Amniotic stem cell (primary cell): ENCODE data around the gene USP25.
"Not testable (repeated sequence)": the region's sequence is repeated elsewhere in the genome, so short reads cannot be mapped to it uniquely, and the experiment has no call there.

Experiments used
- DNase-seq: peaks from one replicate; lab custom pipeline; 2025; lab: John Stamatoyannopoulos, UW

Gene USP25

DNA sequence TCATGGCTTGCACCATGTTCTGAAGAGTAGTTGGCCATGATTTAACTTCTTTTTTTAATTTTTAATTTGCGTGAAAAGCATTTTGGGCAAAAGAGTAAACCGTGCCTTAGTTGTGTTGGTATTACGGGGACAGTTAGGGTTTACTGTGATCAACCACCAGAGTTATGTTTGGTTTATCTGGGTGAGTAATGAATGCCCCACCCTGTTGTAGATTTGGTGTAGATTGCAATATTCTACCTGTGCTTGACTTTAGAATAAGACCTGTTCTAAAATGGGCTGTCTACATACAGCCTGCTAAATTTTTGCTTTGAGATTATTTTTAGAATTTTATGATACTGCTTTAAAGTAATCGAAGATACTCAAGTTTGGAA lies 1.4 kb downstream of the USP25 start:
- DNase-seq, result no peak

DNA sequence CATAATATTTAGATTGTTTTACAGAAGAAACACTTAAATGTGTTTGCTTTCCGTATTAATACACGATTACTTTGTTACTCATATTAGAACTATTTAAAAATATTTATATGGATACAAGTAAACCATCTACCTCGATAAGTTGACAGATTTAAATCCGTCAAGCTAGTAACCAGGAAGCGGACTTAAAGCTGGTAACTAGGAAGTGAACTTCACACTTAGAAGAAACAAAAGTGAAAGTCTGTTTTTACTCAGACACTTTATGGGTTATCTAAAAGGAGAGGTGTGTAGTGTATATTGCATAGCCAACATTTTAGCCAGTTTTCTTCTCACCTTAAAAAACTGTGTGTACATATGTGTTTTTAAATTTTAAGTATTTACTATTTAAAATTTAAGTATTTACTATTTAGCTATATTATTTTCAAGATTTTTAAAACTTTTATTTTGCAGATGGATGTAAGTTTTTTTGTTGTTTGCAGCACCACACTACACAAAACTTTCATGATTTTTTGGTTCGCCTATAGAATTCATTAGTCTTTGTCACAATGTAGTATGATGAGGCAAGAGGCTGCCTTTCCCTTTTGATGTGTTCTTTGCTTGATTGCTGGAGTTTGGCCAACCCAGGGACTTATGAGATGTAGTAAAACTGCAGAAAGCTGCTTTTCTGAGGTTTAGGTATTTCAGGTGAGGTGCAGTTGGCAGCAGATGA lies 2.7 kb downstream of the USP25 start:
- no peak for DNase-seq

DNA sequence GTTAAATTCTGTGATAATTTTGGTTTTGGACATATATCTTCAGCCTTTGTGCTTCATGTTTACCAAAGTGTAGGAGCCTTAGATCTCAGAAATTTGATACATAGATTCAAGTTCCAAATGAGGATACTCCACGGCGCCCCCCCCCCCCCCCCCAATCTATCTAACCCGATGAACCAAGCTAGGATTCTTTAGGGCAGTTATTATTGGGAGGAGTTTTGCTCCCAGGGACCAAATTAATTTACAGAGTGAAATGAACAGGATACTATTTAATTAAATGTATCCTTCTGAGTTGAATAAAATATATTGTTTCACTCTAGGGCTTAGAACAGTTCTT lies 3.2 kb downstream of the USP25 start:
- no peak for DNase-seq

DNA sequence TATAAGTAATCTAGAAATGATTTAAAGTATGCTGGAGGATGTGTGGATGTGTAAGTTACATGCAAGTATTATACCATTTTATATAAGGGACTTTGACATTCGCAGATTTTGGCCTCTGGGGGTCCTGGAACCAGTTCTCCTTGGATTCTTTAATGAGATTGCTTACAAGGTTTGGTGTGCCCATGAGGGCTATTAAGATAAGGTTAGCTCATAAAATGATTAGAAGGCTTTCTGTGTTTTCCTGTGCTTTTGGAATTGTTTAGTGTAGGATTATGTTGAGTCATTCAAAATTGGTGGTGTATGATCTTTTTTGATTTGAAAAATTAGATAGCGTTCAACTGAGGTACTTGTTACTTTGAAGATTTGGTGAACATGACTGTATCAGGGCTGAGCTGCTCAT lies 5.6 kb downstream of the USP25 start:
- DNase-seq, result no peak

DNA sequence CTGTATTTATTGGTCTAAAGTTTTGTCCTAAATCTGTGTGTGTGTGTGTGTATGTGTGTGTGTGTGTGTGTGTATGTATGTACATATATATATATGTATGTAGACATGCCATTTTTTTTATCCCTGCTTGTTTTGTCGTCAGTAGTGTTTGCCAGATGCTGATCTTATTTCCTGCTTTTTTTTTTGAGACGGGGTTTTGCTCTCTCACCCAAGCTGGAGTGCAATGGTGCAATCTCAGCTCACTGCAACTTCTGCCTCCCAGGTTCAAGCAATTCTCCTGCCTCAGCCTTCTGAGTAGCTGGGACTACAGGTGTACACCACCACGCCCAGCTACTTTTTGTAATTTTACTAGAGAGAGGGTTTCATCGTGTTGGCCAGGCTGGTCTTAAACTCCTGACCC lies 6.1 kb downstream of the USP25 start:
- DNase-seq, result not testable (repeated sequence)

DNA sequence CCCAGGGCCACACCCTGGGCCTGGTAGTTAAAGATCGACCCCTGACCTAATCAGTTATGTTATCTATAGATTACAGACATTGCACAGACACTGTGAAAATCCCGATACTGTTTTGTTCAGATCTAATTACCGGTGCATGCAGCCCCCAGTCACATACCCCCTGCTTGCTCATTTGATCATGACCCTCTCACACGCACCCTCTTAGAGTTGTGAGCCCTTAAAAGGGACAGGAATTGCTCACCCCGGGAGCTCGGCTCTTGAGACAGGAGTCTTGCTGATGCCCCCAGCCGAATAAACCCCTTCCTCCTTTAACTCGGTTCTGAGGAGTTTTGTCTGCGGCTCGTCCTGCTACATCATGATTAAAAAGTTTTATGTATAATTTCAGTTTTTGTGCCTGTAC lies 9.0 kb downstream of the USP25 start:
- DNase-seq, result not testable (repeated sequence)

DNA sequence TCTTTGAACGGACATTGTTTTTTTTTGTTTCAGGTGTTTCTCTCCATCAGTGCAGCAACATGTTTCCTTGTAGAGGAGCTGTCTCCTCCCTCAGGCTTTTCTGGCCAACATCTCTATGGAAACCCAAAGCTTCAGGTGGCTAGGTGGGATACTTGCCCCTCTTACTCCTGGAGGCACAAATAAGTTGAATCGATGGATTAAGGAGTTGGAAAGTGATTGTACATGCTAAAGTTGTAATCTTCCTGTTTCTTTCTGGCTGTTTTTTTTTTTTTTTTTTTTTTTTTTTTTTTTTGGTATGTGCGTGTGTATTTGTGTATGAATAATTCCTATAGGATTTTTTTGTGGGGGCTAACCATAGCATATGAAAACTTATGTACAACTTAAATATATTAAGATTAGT lies 10.6 kb downstream of the USP25 start:
- DNase-seq, result no peak

DNA sequence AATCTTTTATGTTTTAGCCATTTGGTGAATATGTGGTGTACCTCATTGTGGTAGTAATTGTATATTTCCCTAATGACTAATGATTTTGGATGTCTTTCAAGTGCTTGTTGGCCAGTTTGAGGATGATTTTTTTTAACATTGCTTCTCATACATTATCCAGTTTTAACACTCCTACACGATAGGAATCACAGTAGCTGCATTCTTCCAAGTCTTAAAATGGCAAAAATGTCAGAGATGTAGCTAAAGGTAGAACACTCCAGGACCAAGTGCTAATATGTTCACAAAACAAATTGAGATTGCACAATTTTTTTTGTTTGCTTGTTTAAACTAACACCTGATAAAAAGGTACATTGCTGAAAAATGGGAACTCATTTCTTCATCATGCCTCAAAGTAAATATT lies 11.7 kb downstream of the USP25 start:
- no peak for DNase-seq

DNA sequence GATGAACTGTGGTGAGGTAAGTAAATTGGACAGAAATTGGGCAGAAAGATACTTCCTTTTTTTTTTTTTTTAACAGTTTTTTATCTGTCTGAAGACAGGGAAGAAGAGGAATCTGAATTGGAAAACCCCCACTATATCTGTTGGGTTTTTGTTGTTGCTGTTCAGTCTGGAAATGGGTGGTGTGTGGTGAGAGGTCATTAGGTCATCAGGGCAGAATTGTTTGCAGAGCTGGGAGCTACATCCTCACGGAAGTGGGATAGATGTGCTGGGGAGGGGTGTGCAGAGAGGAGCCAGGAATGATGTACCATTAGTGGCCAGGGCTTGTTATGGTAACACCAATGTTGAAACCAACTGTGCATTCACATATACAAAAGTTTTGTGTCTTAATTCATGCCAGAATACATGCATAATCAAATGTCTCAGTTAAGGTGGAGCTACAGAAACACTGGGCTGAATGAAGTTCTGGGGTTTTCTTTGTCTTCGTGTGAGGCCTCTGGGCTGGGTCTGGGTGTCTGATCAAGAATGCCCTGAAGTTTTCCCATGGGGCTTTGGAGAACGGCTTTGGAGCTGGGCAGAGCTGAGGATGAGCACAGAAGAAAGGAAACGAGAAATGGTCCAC lies 12.4 kb downstream of the USP25 start:
- no peak for DNase-seq

DNA sequence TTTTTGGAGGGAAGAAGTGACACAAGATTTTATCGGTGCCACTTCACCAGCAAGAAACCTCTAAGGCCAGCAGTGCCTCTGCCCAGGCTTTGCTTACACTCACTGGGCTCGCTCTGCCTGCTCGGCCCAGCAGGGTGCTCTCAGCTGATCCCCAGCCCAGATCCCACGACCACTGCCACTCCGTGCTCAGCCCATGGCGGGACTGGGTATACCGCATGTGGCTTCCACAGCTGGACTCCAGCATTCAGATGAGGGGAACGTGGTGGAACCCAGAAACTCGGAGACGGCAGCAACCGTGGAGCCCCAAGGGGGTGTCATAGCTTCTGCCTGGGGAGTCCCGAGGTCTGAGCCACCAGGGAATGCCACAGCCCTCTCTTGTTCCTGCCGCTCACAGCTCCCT lies 12.9 kb downstream of the USP25 start:
- DNase-seq, result no peak

DNA sequence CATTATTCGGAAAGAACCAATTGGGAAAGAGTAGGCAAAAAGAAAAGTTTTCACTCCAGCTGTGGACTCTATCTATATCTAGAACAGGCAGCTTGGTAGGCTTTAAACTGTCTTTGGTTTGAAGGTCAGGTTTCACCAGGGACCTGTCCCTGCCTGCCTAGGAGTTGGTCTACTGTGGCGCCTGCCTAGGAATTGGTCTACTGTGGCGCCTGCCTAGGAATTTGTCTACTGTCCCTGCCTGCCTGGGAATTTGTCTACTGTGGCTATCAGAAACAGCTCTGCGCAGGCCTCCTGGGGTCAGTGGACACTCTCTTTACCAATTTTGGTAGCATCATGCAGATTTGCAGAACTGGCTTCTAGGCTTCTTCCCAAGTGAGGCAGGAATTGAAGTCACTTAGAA lies 13.8 kb downstream of the USP25 start:
- DNase-seq, result no peak

DNA sequence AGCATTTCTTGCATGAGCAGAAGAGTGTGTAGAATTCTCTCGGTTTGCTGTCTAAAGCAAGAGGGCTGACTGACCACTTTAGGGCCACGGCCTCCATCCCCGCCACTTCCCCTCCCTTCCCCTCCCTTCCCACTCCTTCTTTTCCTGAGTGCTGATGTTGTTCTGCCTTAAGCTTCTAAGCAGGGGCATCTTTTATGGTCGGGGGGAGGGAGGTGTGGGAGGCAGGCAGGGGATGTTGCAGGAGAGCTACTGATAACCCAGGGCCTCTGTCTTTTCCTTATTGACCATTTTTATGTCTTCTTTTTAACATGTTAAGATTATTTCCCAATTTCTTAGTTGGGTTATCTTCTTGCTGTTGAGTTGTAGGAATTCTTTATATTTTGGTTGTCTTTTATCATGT lies 15.1 kb downstream of the USP25 start:
- DNase-seq, result no peak

DNA sequence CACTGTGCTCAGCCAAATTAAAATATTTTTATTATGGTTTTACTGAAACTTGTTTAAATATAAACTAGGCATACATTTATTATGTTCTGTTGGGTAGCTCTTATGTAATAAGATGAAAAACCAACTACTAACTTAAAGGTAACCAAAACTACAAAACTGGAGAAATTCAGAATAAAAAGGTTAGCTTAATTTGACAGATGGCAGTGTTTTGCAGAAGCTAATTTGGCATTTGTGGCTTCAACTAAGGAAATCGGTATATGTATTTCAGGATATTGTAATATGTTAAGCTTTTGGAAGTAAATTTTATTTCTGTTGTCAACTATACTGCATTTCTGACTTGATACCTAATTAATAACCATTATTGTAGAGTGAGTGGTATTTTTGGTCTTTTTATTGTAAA lies 18.8 kb downstream of the USP25 start:
- no peak for DNase-seq

DNA sequence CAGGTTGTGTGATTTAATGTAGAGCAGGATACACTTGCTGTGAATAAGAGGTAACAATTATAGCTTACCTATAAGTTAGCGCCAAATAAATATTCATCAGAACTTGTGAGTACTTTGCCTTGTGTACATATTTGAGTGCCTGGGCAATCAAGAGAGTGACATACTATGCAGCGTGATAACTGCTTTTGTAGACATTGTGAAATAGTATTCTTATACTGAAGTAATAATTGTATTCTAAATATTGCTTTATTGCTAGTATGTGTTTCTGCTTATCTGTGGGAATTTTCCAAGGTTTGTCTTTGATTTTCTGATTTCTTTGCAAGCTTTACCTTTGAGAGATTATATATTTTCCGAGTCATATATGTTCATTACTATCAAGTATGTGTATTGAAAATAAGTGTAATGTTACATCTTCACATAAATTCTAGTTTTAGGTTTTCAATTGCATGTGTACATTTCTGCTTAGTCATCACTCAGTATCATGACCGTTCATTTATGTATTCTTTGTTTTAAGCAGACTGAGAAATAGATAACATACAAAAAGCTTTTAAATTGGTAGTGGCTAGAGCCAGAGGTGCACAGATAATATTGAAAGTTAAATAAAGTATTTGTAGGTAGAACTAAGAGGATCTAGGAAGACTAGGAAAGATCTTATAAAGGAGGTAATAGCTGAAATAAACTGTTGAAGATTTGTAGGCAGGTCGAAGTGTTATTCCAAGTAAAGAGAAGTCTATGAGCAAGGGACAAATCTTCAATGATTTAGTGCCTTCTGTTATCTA lies 19.5 kb downstream of the USP25 start:
- no peak for DNase-seq

DNA sequence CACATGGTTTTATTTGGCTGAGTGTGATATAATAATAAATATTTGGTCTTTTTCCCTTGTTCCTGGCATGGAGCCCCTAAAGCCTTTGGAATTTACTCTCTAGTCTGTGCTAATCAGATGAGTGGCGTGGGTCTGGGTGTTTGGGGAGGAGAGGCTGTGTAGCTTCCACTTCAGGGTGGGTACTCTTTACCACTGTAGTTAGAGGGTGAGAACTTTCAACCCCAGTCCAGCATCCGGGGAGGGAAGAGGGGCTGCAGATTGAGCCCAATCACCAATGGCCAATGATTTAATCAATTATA lies 20.0 kb downstream of the USP25 start:
- no peak for DNase-seq

DNA sequence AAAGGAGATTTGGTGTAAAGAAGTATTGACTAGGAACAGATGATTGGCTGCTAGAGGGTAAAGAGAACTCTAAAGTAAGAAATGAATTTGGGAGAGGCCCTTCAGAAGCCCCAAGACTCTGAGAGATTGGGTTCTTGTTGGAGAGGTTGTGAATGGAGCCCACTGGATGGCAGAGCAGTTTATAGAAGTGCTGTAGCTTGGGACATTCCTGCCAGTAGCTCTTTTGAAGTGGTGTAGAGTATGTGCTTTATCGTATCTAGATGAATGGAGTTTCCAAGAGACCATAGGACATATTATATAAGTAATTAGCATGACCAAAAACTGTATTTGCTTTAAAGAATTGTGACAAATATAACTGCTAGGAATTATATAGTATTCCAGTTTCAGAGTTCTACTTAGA lies 21.3 kb downstream of the USP25 start:
- DNase-seq, result no peak

DNA sequence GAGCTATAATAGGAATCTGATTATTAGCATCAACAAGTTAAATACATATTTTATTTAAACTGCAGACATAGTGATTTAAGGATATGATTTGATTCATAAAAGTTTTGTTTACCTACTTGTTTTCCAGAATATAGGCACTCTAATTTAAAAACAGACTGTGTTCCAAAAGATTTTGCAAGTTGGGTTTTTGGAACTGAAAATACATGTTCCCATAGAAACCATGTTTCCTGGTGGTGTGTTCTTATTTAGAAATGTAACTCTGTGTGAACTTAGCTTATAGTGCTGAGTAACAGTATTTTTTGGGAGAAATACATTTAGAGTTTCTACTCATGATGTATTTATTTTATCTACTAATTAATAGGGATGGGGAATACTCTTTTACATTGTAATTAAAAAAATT lies 21.8 kb downstream of the USP25 start:
- DNase-seq, result no peak

DNA sequence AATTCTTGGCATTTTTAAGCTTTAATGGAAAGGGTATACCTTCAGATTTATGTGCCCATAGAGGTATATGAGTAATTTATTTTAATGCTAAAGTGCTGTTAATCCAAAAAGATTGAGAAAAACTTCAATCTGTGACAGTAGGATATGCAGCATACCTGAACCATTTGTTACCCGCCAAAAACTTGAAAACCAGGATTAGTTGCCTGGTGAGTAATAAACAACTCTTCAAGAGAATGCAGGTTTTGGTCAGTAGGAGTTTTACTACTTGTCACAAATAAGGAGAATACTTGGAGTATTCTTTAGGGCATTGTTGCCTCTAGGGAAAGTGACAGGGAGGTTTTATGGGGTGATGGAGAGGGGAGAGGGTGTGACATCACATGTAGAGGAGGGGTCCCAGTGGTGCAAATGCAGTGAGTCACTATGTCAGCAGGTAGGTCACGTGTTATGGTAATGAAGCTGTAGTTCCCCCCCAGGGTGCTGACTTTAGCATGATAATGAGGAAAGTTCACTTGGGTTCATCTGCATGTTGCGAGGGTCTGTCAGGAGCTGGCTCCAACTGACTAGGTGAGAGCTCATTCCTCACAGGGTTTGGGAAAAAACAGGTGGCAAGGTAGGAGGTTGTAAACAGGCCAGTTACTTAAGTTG lies 23.1 kb downstream of the USP25 start:
- no peak for DNase-seq

DNA sequence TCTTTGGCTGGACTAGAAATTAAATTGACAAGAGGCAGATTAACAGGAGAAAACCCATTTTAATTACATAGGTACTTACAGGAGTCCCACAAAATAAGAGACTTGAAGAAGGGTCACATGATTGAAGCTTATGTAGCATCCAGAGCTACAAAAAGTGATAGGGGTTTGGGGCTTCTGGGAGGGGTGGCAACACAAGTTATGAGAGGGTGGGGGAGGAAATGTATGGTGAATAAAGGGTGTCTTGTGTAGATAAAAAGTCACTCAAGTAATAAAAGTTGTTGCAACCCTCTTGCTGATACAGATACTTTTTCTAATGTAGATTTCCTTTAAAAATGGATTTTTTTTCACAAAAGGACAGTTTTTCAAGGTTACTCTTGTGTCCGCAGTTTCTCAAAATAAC lies 24.0 kb downstream of the USP25 start:
- no peak for DNase-seq

DNA sequence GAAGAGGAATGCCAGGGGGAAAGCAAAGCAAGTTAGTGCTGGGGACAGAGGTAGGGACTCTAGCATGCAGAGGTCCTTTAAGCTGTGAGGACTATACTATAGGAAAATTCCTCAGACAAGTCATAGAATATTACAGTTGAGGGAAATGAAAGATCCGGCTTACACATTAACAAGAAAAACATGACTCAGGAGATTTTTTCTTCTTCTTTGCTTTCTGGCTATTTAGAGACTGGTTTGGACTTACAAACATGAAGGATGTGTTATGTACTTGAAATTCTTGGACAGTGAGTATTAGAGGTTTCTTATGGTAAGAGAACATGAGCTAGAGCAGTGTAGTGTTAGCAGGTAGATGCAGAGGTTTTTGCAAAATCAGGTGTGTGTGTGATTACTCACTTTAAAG lies 24.9 kb downstream of the USP25 start:
- peak; percentile 14 for DNase-seq

DNA sequence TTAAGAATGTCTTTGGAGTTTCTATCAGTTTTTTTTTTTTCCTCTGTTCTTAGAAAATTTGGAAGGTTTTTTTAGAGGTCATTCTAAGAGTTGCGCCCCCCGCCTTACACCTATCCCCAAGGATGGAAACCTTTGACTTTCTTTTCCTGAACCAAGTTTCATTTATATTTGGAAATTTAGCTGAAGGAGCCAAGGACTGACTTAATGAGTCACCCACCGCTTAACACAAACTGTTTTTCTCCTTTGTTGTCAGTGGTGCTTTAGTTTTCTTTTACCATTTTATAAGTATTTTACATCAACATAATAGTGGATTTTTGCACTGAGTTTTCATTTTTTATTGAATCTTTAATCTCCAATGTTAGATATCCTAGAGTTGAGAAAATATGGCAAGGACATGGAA lies 25.3 kb downstream of the USP25 start:
- DNase-seq, result no peak

DNA sequence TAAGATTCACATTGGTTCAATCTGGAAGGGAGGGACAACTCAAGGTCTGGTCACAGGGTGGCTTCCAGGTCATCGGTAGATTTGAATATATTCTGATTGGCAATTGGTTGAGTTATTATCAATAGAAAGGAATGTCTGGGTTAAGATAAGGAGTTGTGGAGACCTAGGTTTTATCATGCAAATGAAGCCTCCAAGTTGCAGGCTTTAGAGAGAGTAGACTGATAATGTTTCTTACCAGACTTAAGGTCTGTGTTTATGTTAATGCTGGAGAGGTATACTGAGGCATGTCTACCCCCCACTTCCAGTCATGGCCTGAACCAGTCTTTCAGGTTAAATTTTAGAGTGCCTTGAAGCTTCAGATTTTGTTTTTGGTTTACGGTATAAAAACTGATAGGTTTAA lies 29.7 kb downstream of the USP25 start:
- no peak for DNase-seq

DNA sequence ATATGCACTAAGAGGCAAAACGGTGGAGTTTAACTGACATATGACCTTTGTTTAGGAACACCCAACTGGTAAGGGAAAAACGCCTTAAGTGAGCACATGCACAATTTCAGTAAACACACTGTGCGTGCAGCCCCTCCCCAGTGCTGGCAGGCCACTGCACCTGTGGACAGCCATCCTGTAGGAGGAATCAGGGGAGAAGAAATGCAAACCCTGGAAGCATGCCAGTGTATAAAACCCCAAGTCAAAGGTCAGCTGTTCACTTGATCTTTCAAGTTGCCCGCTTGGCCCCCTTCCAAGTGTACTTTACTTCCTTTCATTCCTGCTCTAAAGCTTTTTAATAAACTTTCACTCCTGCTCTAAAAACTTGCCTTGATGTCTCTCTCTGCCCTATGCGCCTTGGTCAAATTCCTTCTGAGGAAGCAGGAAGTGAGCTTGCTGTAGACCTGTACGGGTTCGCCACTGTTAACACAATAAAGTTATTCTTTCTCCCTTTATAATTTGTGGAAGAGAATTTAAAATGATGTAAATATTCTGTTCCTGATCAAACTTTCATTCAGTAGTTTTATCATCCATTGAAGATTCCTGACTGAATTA lies 31.8 kb downstream of the USP25 start:
- DNase-seq, result no peak
